Left forelimb (tissue), 1 donor: ENCODE measurements around the gene FBXL17.

Experiments
- DNase-seq: peaks from one replicate; pipeline ENCODE4 v3.0.0-alpha.2; 2018; ENCODE audit warnings: low spot score

Gene FBXL17

DNA sequence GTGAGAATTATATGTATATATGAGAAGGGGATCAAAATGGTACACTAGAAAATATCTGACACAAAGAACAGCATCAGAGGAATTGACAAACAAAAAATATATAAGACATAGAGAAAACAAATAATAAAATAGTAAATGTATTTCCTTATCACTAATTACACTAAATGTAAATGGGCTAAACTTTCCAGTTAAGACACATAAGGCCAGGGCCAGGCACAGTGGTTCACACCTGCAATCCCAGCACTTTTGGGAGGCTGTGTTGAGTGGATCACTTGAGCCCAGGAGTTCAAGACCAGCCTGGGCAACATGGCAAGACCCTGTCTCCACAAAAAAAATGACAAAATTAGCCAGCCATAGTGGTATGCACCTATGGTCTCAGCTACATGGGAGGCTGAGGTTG, 8.5 kb downstream of the FBXL17 start:
- DNase-seq = no peak

DNA sequence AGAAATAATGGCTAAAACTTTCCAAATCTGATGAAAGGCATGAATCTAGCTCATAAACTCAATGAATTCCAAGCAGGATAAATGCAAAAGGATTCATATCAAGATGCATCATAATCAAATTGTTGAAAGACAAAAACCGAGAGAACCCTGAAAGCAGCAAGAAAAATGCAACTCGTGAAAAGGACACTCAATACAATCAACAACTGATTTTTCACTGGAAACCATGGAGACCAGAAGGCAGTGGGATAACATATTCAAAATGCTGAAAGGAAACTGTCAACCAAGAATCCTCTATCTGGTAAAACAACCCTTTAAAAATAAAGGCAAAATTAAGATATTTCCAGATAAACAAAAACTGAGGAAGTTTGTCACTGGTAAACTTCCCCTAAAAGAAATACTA, 9.5 kb downstream of the FBXL17 start:
- no peak for DNase-seq

DNA sequence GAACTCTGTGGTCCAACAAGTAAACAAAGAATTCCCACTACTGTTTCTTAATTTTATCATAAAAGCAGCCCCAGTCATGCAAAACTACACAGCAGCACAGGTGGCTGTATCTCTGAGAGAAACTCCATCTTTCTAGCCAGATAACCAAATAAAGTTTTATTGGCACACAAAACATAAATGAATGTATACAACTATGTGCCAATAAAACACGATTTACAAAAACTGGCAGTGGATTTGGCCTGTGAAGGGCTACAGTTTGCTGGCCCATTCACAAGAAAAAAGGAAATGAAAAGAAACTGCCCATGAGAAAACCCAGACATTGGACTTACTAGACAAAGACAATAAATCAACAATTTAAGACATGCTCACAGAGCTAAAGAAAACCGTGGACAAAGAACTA, 10.6 kb downstream of the FBXL17 start:
- DNase-seq = no peak

DNA sequence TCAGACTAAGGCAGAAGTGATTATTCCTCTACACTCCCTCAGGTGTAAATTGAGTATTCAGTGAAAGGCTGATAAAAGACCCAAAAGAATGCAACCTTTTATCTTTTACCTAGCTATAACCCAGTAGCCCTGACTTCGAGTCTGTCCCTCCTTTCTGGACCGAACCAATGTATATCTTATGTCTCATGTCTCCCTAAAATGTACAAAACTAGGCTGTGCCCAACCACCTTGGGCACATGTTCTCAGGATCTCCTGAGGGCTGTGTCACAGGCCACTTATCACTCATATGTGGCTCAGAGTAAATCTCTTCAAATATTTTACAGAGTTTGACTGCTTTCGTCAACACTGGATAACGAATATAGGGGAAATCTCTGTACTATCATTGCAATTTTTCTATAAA, 12.7 kb downstream of the FBXL17 start:
- no peak for DNase-seq

DNA sequence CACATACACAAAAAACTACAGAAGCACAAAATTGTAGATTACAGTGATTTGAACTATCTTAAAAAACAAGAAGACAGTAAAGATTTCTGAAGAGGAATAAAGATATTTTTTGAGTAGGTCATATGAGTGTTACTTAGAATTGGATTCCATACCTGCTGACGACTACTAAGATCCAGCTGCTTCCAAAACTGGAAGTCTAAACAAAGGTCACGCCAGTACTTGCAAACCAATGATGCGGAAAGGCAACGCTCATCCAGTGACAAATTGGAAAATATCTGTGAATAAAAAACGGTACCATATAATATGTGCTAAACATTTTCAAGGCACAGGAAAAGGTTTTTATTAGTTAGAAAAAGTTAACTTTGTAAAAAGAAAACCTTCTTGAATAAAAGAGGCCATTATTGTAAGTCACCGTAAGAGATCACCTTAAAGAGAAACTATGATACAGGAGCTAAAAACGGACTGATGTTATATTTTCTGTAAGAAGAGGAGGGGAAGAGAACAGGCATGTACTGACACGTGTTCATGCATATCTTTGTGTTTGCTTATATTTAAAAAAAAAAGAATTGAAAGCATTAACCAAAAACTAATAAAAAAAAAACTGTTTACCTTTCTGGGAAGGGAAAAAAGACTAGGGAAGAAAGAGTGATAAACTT, 14.1 kb downstream of the FBXL17 start:
- no peak for DNase-seq

DNA sequence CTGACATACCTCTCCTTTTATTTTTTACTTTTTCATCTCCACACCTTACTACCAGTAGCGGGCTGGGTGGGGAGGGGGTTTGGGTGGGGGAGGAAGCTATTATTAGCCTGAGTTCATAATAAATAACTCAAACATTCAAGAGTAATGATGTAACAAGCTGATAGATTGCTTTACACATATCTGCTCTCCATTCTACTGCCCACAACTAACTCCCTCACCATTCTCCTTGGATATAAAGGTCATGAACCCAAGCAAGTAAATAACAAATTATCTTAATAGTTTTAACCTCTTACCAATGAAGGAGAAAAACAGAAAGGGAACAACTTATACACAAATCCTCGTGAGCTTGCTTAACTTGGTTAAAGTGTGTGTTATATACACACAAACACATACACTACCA, 15.4 kb downstream of the FBXL17 start:
- DNase-seq = no peak

DNA sequence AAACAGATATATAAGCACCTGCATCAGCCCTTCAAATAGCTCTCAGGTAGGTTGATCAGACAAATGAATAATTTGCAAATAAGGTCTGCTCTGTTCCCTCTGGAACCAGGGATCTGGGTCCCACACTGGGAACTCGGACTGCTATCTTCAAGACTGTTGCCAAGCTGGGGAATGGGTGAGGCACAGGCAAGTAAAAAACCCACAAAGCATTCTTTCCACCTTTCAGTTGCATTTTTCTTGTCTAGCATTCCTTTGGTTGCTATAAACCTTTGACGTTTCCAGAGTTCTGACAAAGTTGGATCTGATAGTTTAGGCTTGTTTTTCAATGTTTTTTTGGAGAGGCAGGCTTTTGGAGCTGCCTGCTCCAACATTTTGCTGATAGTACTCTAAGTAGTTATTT, 20.1 kb downstream of the FBXL17 start:
- no peak for DNase-seq

DNA sequence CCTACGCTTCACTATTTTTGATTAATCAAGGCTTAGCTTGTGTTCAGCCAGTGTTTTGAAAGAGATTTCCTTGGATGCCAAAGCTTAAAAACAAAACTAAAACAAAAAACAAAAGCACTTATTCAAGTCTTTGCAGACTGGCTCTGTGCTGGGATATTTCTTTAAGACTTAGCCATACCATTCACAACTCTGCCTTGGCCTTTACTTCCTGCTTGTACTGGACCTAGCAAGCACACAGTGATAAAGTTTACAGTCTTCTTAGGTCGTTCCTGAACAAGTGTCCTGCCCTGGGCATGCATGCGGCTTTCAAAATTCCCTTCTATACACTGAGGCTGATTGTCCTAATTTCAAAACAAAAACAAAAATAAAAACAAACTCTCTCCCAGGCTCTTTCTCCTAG, 20.7 kb downstream of the FBXL17 start:
- no peak for DNase-seq

DNA sequence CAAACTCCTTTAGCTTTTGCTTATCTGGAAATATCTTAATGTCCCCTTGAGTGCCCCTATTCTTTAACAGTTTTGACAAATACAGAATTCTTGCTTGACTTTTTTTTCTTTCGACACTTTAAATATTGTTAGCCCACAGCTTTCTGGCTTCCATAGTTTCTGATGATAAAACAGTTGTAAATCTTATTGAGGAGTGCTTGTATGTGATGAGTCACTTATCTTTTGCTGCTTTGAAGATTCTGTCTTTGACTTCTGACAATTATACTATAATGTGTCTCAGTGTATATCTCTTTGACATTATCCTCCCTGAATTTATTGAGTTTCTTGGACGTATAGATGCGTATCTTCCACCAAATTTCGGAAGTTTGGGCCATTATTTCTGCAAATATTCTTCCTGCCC, 21.6 kb downstream of the FBXL17 start:
- no peak for DNase-seq

DNA sequence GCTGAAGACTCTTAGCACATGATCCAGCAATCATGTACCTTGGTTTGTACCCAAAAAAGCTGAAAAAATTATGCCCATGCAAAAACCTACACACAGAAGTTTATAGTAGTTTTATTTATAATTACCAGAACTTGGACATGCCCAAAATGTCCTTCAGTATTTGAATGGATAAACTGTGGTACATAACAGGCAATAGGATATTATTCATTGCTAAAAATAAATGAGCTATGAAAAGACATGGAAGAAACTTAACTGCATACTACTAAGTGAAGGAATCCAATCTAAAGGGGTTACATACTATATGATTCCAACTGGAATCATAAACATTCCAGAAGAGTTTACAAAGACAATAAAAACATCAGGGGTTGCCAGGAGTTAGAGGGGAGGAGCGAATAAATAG, 25.6 kb downstream of the FBXL17 start:
- no peak for DNase-seq

DNA sequence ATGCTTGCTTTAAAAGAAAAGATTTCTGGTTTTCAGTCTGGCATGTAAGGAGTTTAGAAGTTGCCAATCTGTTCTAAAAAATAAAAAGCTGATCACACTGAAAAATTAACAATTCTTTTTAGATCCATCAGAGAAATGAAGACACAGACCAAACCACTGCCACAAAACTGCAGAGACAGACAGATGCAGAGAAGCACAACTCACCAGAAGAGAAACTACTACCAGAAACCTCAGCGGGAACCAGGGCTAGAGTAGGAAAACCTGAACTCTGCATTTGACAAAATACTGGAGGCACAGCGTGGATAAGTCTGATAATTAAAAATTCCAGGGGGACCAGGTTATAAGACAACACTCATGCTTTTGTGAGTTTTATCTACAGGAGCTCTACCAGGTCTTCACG, 28.8 kb downstream of the FBXL17 start:
- DNase-seq = no peak

DNA sequence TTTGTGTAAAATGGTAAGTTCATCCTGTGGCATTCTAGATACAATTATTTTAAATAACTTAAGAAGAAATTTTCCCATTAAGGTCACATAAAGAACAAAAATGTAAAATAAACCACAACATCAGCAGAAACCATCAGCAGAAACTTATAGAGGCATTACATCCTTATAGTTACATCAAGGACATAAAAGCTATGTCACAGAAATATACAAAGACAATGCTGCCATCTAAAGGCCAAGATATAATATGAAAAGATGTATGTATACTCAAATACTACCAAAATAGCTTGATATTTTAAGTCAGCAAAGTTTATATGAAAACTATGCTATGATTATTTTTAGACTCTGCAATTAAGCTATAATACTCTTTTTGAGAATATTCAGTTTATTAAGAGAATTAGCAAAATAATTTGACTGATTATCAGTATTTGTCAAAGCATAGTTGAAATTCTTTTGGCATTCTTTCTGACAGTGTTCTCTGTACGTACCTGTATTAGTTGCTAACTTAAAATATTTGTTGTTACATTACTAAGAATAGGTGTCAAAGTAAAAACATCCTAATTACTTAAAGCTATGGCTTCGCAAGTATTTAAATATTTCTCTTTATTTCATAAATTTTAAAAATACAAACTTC, 36.2 kb downstream of the FBXL17 start:
- no peak for DNase-seq

DNA sequence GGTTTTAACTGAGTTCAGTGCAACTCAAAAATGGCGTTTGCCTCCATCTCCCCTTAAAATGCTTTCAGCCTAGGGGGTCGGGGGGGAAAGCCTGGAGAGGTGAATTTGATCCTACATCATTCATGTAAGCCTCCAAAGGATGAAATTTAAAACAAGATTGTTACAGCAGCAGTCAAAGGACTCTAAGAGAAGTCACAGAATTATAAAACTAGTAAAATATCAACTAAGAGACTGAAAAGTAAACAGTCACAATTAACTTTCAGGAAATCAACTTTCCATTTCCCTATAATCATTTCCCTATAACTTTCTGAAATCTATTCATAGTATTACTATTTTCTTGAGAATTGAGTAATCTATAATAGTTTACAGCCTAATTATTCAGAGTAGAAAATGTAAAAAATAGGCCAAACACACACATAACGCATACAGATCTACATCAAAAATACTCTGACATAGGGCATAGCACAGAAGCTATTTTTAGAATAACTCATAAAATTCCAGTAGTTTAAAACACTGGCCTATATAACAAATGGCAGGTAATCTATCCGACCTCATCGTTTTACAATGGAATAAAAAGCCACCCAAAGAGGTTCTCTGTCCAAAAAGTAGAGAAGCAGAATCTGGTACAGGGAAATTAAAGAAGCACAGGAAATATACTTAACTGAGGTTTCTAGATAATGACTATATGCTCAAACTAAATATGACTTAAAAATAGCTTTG, 37.6 kb downstream of the FBXL17 start:
- DNase-seq = no peak

DNA sequence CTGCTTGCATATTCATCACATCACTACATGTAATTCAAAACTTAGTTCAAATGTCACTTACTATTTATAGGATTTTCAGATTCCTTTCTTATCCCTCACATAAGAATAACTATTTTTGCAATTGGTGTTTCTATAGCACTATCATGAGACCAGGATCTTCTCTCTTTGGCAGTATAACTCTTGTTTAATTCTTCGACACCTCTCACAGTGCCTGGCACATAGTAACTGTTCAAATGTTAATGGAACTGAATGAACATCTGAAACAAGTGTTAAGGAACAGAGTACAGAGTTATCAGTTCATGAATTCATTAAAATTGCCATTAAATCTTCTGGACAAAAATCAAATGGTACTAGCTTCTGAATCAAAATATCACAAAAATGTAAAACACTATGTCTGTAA, 40.0 kb downstream of the FBXL17 start:
- no peak for DNase-seq

DNA sequence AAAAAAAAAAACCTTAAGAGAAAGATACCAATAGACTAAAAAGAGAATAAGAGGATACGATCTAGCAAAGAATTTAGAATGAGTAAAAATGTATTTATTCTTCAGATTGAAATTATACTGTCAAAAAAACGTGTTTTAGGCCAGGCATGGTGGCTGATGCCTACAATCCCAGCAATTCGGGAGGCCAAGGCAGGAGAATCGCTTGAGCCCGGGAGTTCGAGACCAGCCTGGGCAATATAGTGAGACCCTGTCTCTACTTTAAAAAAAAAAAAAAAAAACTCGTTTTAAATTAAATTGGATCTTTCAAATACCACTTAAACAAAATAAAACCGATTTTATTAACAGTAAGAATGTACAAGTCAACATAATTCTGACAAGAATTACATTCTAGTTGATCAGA, 41.8 kb downstream of the FBXL17 start:
- DNase-seq = no peak

DNA sequence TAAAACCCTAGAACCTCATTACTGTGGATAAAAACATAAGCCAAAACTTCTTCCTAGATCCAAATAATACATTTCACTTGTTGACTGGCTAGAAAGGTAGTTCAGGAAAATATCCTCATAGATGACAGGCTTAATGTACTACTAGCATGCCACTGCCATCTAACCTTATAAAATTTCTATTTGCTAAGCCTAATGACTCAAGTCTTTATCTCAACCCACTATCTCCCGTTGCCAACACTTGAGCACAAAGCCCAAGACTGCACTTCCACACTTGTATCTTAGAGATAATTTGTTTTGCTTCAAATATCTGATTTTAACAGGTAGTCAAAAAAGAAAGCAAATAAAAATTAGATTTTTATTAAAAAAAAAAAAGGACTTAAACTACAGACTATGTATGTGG, 42.7 kb downstream of the FBXL17 start:
- DNase-seq = no peak

DNA sequence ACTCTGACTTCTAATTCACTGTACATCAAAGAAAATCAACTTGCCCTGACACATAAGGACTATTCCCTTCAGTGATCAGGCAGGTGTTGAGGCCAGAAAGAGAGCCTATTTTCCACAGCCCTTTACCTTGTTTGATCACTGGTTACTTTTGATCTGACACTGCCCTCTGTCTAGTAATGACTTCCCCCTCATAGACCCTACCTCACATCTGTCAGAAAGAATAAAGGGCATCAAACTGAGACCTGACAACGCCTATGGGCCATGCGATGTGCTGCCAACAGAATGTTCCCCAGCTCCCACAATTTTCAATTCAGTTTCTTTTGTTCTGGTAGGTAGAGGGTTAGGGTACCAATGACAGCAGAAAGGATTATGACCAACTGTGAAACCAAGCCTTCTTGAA, 47.7 kb downstream of the FBXL17 start:
- DNase-seq = no peak

DNA sequence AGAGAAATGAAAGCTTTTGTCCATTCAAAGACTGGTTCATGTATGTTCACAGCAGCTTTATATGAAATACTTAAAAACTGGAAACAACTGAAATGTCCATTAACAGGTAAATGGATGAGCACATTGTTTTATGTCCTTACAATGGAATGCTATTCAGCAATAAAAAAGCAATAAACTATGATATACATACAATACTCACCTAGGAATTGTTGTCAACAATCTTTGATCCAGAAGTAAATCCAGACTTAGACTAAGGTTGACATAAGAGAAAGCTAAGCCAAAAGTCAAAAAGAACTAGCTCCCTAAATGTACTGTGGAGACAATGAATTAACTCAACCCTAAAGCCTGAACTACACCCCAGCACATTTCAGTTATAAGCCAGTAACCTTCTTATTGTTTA, 54.9 kb downstream of the FBXL17 start:
- DNase-seq = no peak

DNA sequence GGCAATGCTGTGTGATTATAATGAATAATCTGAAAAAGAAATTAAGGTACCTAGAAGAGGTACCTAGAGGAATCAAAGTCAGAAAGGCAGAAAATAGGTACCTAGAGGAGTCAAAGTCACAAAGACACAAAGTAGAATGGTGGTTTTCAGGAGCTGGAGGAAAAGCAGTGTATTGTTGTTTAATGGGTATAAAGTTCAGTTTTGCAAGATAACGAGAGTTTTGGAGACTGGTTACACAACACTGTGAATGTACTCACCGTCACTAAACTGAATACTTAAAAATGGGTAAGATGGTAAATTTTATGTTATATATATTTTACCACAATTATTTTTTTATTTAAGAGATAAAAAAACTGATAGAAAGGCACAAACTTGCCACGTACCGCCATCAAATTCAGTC, 57.0 kb downstream of the FBXL17 start:
- DNase-seq = no peak

DNA sequence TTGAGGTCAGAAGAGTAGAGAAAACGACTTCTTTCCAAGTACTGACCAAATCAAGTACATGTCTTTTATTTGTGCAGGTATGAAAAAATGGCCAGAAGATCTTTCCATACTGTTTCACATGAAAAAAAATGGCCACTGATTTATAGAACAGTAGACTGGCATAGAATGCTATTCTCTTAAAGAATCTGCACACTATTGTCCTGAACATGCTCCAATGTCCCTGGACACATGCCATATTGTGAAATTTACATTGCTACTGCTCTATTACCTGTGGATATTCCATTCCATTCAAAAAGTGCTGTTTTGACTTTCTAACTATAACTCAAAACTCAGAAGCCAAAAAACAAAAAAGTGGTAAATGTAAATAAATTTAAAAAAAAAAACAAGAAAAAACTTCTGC, 60.6 kb downstream of the FBXL17 start:
- no peak for DNase-seq

DNA sequence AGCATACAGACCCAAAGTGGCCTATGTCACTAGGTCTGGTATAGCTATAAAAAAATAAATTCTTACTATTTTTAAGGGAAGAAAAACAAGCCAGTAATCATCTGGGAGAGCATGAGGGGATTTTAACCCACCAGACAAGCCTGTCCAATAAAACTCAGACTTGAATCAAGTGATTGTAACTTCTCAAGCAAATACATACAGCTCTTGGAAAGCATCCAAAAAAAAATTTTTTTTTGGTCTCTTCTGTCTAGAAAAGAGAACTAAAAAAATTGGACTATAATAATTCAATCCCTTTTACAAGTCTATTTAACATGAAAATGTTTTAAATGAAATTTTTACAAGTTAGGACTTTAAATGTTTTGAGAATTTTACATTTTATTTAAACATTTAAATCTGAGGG, 61.7 kb downstream of the FBXL17 start:
- no peak for DNase-seq

DNA sequence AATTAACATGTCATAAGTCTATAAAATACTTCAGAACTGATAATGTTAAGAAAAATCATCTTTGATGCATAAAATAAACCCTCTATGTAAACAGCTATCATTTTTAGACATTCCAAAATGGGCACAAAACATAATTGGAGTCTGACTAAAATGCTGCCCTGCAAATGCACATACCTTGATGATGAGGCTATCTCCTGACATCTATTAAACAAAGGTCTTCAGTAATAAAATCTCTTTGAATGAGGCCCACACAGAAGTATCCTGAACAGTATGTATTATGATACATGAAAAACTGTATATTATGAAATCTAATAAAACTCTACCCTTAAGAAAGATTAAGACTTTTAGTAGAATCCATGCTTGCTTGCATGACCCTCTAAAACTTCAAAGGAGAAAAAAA, 66.1 kb downstream of the FBXL17 start:
- no peak for DNase-seq

DNA sequence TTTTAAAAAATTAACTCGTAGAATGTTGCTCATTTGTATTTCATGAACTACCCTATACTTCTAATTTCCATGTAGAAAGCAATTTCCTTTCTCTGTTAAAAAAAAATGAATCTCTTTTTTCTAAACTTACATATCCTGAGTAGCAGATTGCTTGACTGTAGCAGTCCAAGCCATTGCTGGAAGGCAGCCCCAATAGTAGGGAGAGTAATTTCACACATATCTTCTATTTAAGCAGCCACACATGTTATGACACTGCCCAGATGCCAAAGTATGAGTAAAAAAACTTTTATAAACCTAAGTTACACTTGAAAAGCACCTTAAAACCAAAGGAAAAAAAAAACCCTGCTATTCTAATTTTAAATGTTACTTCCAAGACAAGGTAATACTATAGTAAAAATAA, 69.6 kb downstream of the FBXL17 start:
- no peak for DNase-seq

DNA sequence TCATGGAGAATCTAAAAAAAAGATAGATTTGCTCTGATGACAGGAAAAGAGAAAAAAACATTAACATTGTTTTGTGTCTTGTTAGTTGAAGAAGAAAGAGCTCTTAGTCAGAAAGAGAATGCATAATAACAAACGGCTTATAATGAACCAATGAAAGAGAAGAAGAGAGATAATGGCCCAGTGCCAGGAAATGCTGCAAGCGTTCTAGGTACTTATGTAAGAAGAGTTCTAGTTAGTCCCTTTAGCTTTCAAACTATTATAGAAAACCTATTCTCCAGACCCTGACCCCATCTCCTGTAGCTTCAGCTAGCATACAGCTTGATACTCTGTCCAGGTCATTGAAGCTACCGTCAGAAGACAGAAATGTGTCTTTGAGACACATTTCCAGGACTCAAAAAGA, 70.2 kb downstream of the FBXL17 start:
- DNase-seq = no peak
